AG09309 (cell line): Measurements from ENCODE around the gene PRSS57.
"Not testable (repeated sequence)": the region's sequence is repeated elsewhere in the genome, so short reads cannot be mapped to it uniquely, and the experiment has no call there.

Experiments used
- DNase-seq: peaks from one replicate; pipeline ENCODE4 v3.0.0-alpha.2; 2010; ENCODE audit warnings: low read depth
- H3K4me3 ChIP-seq: 2 replicates; pipeline ENCODE4 v1.5.1; 2011; ENCODE audit warnings: mild to moderate bottlenecking, low read depth, low read length, moderate library complexity; ENCODE audit not compliant: control insufficient read depth
- TF ChIP-seq, protein P1 (sequence below): IDR thresholded peaks from 2 replicates; pipeline ENCODE4 v1.5.1; 2011; ENCODE audit warnings: mild to moderate bottlenecking, low read depth, low read length, inconsistent platforms; ENCODE audit not compliant: insufficient read depth, control insufficient read depth; ENCODE audit errors: missing control alignments

PRSS57 gene

DNA sequence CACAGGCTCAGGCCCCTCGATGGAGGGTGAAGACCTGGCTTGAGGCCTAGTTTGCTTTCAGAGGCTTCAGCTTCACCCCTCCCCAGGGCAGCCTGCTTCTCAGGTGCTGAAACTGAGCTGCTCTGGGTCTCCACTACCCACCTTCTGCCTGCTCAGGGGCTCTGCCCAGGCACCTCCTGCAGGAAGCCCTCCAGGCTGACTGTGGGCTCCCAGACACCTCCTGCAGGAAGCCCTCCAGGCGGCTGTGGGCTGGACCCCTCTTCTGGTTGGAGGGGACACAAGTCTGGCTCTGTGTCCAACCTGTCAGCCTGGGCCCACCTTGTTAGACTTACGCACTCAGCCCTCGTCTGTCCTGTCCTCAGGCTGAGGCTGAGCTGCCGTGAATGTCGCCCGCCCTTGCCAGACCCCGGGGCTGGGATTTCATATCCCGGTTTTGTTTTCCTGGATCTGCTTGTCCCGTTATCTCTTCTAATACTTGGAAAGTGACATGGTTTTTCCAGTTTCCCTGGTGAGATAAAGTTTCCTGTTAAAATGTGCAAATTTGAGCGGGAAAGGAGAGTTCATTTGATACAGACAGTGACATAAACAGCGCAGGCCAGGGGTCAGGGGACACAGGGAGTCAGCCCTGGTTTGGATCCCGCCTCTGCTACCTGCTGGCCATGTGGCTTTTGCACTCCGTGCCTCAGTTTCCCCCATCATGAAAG is 34.9 kb upstream of the PRSS57 start:
- no peak overlapping the region for H3K4me3 ChIP-seq
- TF ChIP-seq, protein P1, sequence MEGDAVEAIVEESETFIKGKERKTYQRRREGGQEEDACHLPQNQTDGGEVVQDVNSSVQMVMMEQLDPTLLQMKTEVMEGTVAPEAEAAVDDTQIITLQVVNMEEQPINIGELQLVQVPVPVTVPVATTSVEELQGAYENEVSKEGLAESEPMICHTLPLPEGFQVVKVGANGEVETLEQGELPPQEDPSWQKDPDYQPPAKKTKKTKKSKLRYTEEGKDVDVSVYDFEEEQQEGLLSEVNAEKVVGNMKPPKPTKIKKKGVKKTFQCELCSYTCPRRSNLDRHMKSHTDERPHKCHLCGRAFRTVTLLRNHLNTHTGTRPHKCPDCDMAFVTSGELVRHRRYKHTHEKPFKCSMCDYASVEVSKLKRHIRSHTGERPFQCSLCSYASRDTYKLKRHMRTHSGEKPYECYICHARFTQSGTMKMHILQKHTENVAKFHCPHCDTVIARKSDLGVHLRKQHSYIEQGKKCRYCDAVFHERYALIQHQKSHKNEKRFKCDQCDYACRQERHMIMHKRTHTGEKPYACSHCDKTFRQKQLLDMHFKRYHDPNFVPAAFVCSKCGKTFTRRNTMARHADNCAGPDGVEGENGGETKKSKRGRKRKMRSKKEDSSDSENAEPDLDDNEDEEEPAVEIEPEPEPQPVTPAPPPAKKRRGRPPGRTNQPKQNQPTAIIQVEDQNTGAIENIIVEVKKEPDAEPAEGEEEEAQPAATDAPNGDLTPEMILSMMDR, result no peak
- no peak for DNase-seq

DNA sequence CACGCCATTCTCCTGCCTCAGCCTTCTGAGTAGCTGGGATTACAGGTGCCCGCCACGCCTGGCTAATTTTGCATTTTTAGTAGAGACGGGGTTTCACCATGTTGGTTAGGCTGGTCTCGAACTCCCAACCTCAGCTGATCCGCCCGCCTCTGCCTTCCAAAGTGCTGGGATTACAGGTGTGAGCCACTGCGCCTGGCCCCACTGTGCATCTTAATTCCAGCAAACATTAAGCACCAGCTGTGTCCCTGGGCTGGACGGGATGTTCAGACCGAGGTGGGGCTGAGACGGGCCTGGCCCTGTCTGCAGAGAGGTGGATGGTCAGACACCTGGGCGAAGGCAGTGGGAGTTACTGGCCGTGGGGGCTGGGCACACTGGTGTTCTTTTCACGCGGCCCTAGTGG is 34.3 kb upstream of the PRSS57 start:
- H3K4me3 ChIP-seq, DNase-seq: not testable (repeated sequence)

DNA sequence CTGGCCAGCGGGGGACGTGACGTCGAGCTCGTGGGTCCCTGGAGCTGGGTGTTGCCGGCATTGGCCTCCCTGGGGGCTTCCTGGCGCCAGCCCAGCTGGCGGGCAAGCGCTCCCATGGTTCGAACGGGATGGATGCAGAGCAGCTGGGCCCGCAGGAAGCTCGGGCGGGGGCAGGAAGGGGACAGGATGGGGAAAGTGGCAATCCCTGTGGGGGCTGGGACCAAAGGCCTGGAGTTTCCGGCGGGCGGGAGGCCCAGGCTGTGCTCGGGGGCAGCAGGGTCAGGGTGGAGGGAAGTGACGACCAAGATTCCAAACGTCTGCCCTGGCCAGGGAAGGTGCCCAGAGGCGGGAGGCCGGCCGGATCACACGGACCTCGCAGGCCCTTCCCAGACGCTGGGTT is 32.8 kb upstream of the PRSS57 start:
- TF ChIP-seq, protein P1, result no peak
- H3K4me3 ChIP-seq, result no peak overlapping the region
- DNase-seq, result no peak

DNA sequence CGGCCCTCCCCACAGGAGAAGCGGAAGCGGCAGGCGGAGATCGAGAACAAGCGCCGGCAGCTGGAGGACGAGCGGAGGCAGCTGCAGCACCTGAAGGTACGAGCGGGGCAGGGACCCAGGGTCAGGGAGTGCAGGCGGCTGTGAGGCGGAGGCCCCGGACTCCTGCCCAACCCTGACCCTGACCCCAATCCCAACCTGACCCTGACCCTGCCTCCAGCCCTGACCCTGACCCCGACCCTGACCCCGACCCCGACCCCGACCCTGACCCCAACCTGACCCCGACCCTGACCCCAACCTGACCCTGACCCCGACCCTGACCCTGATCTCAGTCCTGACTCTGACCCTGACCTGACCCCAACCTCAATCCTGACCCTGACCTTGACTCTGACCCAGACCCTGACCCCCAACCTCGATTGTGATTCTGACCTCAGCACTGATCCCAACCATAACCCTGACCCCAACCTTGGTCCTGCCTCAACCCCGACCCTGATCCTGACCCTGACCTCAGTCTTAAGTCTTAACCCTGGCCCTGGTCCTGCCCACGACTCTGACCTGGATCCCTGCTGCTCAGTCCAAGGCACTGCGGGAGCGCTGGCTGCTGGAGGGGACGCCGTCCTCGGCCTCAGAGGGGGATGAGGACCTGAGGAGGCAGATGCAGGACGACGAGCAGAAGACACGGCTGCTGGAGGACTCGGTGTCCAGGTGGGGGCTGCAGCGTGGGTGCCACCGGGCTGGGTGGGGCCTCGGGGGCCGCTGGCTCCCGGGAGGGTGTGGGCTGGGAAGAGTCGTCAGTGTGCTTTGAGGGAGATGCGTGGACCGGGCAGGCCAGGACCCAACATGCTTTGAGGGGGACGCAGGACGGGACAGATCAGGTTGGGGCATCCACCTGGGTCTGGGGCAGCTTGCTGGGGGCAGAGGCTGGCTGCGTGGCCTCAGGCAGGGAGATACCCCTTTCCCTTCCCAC is 32.0 kb upstream of the PRSS57 start:
- DNase-seq, result no peak
- no peak overlapping the region for H3K4me3 ChIP-seq
- TF ChIP-seq, protein P1, result no peak

DNA sequence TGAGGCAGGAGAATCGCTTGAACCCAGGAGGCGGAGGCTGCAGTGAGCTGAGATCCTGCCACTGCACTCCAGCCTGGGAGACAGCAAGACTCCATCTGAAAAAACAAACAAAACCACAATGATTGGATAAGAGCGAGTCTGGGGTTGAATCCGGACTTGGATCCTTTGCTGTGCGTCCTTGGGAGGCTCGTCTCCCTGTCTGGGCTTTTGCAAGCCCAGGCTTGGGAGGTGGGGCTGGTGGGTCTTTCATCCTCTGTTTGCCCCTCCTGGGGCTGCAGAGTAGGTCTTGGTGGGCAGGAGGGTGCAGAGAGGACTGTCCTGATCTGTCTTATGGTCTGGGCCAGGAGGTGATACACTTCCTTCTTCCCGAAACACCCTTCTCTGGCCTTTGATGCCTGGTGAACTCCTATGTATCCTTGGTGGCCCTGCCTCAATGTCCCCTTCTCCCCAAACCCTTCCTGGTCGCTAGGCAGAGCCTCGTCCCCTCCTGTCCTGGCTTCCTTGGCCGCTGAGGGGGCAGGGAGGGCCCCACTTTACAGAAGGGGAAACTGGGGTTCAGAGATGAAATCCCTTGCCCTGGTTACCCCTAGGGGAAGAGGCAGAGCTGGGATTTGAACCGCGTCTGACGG is 30.3 kb upstream of the PRSS57 start:
- TF ChIP-seq, protein P1, result no peak
- no peak for DNase-seq

DNA sequence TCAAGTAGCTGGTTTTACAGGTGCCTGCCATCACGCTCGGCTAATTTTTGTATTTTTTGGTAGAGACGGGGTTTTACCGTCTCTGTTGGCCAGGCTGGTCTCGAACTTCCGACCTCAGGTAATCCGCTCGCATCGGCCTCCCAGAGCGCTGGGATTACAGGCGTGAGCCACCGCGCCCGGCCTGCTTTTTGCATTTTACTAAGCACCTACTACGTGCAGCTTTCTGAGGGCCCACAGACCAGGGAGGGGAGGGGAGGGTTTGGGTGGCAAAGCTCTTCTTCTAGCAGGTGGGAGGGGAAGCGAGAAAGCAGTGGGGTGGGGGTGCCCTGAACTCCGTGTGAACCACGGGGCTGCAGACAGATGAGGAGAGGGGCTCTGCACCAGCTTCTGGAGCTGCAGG is 28.5 kb upstream of the PRSS57 start:
- no peak overlapping the region for H3K4me3 ChIP-seq
- TF ChIP-seq, protein P1, result no peak
- DNase-seq, result no peak

More for the DNA sequence above, 30.3 kb upstream of the PRSS57 start:
- H3K4me3 ChIP-seq, result no peak overlapping the region
